Activated CD8-positive, alpha-beta T cell treated with anti-CD3 and anti-CD28 coated beads for 36 hours (primary cell): ENCODE measurements around the gene MMP28. TPM values are rescaled to one million over a fixed set of nuclear protein-coding genes. Genes with fewer than 3 reads are reported as not detected.

Experiments
- ATAC-seq: fragments of 200-7000 bp; cut with Tn5 transposase; one replicate; pipeline ENCODE4 v1.10.0; 2021; ENCODE audit warnings: mild to moderate bottlenecking, moderate library complexity
- CTCF ChIA-PET: fragments of 350-600 bp; sonication (Branson Sonifier 250); formaldehyde crosslinking; loops from one replicate; lab custom pipeline; 2021; ENCODE audit warnings: antibody characterized with exemption; lab: Charles Lee
- POLR2A ChIA-PET: fragments of 350-600 bp; sonication (Branson Sonifier 250); formaldehyde crosslinking; loops from one replicate; lab custom pipeline; 2021; ENCODE audit warnings: antibody characterized with exemption; lab: Charles Lee
- DNase-seq: peaks from one replicate; pipeline ENCODE4 v3.0.0-alpha.2; 2020
- H3K27ac Mint-ChIP-seq: one replicate; pipeline ENCODE4 v1.8.0; 2021; ENCODE audit warnings: mild to moderate bottlenecking, mixed read lengths
- H3K27me3 Mint-ChIP-seq: one replicate; pipeline ENCODE4 v1.8.0; 2021; ENCODE audit warnings: mixed read lengths
- H3K36me3 Mint-ChIP-seq: one replicate; pipeline ENCODE4 v1.8.0; 2021; ENCODE audit warnings: low read depth, mixed read lengths
- H3K4me1 Mint-ChIP-seq: one replicate; pipeline ENCODE4 v1.8.0; 2021; ENCODE audit warnings: low read depth, mixed read lengths
- H3K4me3 Mint-ChIP-seq: one replicate; pipeline ENCODE4 v1.8.0; 2021; ENCODE audit warnings: mild to moderate bottlenecking, moderate library complexity, mixed read lengths
- H3K9me3 Mint-ChIP-seq: one replicate; pipeline ENCODE4 v1.8.0; 2021; ENCODE audit warnings: mixed read lengths
- CTCF ChIP-seq: fragments of 200-600 bp; IDR thresholded peaks from one replicate; pipeline ENCODE4 v1.8.0; 2022; ENCODE audit warnings: antibody characterized with exemption, mild to moderate bottlenecking
- intact Hi-C: fragments of 100-400 bp; cut with micrococcal nuclease; formaldehyde crosslinking; loops from one replicate; pipeline ENCODE4 v1.10.0; 2022
- total RNA-seq, 2 experiments: library from RNA; stranded (reverse); gene quantifications; one replicate each; pipeline ENCODE4 v1.2.3, GENCODE V29; 2021

MMP28 gene
- total RNA-seq, 2 experiments from 2014 or later, result 0.41 TPM; not detected in 1

- peak; percentile 89 for TF ChIP-seq CTCF
- peaks cover 10% of the 10 kb centered on the region for H3K4me1 Mint-ChIP-seq
- peak overlapping the region; percentile 88 for H3K4me3 Mint-ChIP-seq
- peak; percentile 90 for DNase-seq
- no peaks in the 10 kb centered on the region for H3K9me3 Mint-ChIP-seq
- no peaks in the 10 kb centered on the region for H3K36me3 Mint-ChIP-seq
- POLR2A ChIA-PET, result interaction anchor here (0.6 to 3.4 kb wide), 14 partner anchors 11 to 1382 kb away, joined by 3 to 38 read pairs (median 4); partner anchors contain the start of genes RASL10B and TAF15
- CTCF ChIA-PET, result interaction anchor here (0.6 to 10.2 kb wide), 74 partner anchors 8 to 674 kb away, joined by 3 to 292 read pairs (median 4); partner anchors contain the start of genes AP2B1, GAS2L2, LYZL6 and MMP28
- intact Hi-C loops, result loop anchor here (1.0 kb wide), 1 partner anchor 40 kb away; no protein-coding TSS in a partner anchor
- ATAC-seq, result peak; percentile 96
- peak overlapping the region; percentile 76 for H3K27ac Mint-ChIP-seq
- H3K27me3 Mint-ChIP-seq, result no peaks in the 10 kb centered on the region
Measured at GRCh38 chr17:35764123-35764991, 31.1 kb downstream of the MMP28 start.

- CTCF ChIA-PET, result interaction anchor here (0.7 to 10.2 kb wide), 70 partner anchors 9 to 674 kb away, joined by 3 to 292 read pairs (median 5); partner anchors contain the start of genes AP2B1, GAS2L2, LYZL6 and MMP28
- intact Hi-C loops, result loop anchor here (1.0 kb wide), 1 partner anchor 41 kb away; no protein-coding TSS in a partner anchor
- no peaks in the 10 kb centered on the region for H3K27me3 Mint-ChIP-seq
- peaks cover 10% of the 10 kb centered on the region for H3K4me1 Mint-ChIP-seq
- no peak for ATAC-seq
- H3K4me3 Mint-ChIP-seq, result peak overlapping the region; percentile 62
- no peaks in the 10 kb centered on the region for H3K9me3 Mint-ChIP-seq
- no peaks in the 10 kb centered on the region for H3K36me3 Mint-ChIP-seq
- POLR2A ChIA-PET, result interaction anchor here (0.6 to 3.4 kb wide), 14 partner anchors 11 to 1381 kb away, joined by 3 to 38 read pairs (median 4); partner anchors contain the start of genes RASL10B and TAF15
- no peak overlapping the region for H3K27ac Mint-ChIP-seq
- no peak for TF ChIP-seq CTCF
- DNase-seq, result no peak
Measured at GRCh38 chr17:35763767-35764122, 31.7 kb downstream of the MMP28 start.

- ChIA-PET POLR2A (interaction anchor here (1.9 kb wide), 1 partner anchor 47 kb away, joined by 6 read pairs; the partner anchor contains the start of gene TAF15), CTCF (interaction anchor here (0.6 to 7.0 kb wide), 9 partner anchors 14 to 475 kb away, joined by 3 to 104 read pairs (median 12); partner anchors contain the start of genes MMP28 and TAF15)
- Mint-ChIP-seq H3K27ac (no peak overlapping the region), H3K4me3 (no peak overlapping the region), H3K36me3 (no peaks in the 10 kb centered on the region), H3K27me3 (no peaks in the 10 kb centered on the region), H3K9me3 (no peaks in the 10 kb centered on the region), H3K4me1 (peaks cover 10% of the 10 kb centered on the region)
- intact Hi-C loops, result no loop called here
- DNase-seq (no peak), ATAC-seq (no peak)
- TF ChIP-seq CTCF, result no peak
Measured at GRCh38 chr17:35761601-35762000, 33.8 kb downstream of the MMP28 start.

- no peak within 1 kb of the TSS for H3K4me3 Mint-ChIP-seq
- DNase-seq (no peak), ATAC-seq (no peak)
- no peaks in the 10 kb centered on the region for H3K9me3 Mint-ChIP-seq
- TF ChIP-seq CTCF, result no peak
- ChIA-PET POLR2A (interaction anchor here (1.9 kb wide), 2 partner anchors 48 kb away, joined by 4 to 6 read pairs; partner anchors contain the start of gene TAF15), CTCF (interaction anchor here (1.8 to 7.0 kb wide), 4 partner anchors 13 to 48 kb away, joined by 4 to 36 read pairs (median 12); partner anchors contain the start of gene TAF15)
- intact Hi-C loops, result no loop called here
- no peak within 1 kb of the TSS for H3K27ac Mint-ChIP-seq
- no peaks in the 10 kb centered on the region for H3K36me3 Mint-ChIP-seq
- H3K4me1 Mint-ChIP-seq, result peaks cover 10% of the 10 kb centered on the region
- no peaks in the 10 kb centered on the region for H3K27me3 Mint-ChIP-seq
Measured at GRCh38 chr17:35760587-35760986, 34.9 kb downstream of the MMP28 start, which contains the start of gene C17orf50. C17orf50 (plus strand) TSS chr17:35760887; CDS start chr17:35760942, 55 bp downstream.
